ENCODE data around the gene KRT14.

DNA sequence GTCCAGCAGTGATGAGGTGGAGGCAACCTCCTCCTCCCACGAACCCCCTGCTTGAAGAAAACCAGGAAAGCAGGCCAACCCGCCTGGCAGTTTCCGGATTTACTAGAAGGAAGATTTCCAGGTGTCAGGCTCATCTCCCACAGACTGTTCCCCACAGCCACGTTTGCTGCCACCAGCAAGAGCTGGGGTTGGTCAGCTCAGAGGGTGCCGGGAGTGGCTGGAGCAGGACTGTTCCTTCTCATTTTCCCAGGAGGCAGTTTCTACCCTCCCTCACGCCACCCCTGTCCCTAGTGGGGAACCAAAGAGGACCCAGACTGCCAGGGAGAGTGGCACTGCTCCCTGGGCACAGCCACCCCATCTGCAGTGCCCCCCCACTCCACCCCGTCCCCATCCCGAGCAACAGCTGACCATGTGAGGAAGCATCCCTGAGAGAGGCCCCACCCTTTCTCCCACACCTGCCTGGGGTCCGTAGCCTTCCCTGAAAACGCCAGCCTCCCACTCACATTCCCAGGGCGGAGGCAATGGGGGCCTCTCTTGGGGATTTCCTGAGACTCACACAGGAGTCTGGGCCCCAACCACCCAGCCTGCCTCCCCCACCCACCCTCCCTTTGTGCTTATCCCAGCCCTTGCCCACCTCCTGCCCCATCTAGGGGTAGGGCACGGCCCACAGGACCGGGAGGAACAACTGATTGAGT lies 31.8 kb upstream of the KRT14 start:
- TF ChIP-seq, protein P1, sequence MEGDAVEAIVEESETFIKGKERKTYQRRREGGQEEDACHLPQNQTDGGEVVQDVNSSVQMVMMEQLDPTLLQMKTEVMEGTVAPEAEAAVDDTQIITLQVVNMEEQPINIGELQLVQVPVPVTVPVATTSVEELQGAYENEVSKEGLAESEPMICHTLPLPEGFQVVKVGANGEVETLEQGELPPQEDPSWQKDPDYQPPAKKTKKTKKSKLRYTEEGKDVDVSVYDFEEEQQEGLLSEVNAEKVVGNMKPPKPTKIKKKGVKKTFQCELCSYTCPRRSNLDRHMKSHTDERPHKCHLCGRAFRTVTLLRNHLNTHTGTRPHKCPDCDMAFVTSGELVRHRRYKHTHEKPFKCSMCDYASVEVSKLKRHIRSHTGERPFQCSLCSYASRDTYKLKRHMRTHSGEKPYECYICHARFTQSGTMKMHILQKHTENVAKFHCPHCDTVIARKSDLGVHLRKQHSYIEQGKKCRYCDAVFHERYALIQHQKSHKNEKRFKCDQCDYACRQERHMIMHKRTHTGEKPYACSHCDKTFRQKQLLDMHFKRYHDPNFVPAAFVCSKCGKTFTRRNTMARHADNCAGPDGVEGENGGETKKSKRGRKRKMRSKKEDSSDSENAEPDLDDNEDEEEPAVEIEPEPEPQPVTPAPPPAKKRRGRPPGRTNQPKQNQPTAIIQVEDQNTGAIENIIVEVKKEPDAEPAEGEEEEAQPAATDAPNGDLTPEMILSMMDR (IDR thresholded peaks at IDR 0.05; ENCODE audit: insufficient read depth, low read depth, low read length): no peak
- no peak for TF ChIP-seq EZH2 (IDR thresholded peaks at IDR 0.05; ENCODE audit: insufficient read depth, low read length)

Measured in astrocyte (in vitro differentiated cells and primary cell).